ENCODE data around the gene LDLRAD2. TPM values are rescaled to one million over a fixed set of nuclear protein-coding genes. Genes with fewer than 3 reads are reported as not detected.

The LDLRAD2 gene
- total RNA-seq, 1 donor from 2014 or later: 0.07 TPM

DNA sequence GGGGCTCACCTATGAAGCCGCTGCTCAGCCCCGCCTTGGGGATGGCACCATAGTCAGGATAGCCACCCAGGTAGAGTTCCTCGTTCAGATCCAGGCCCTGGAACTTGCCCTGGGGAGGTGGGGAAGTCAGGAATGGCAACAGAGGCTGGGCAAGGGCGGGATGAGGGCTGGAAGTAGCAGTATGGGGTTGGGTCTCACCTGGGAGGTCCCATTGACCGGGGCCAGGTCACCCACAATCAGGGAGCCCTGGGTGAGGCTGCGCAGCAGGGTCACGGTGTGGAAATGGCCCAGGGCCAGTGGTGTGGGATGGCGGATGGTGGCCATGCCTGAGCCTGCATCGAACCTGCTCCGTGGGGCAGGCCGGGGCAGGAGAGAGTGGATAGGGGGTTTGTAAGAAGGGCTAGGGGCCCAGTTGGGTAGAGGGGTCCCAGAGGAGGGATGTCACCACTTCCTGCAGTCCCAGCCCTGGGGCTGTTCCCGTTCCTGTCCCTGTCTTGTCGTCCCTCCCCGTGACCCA is 19.4 kb downstream of the LDLRAD2 start:
- TF ChIP-seq, protein P1, sequence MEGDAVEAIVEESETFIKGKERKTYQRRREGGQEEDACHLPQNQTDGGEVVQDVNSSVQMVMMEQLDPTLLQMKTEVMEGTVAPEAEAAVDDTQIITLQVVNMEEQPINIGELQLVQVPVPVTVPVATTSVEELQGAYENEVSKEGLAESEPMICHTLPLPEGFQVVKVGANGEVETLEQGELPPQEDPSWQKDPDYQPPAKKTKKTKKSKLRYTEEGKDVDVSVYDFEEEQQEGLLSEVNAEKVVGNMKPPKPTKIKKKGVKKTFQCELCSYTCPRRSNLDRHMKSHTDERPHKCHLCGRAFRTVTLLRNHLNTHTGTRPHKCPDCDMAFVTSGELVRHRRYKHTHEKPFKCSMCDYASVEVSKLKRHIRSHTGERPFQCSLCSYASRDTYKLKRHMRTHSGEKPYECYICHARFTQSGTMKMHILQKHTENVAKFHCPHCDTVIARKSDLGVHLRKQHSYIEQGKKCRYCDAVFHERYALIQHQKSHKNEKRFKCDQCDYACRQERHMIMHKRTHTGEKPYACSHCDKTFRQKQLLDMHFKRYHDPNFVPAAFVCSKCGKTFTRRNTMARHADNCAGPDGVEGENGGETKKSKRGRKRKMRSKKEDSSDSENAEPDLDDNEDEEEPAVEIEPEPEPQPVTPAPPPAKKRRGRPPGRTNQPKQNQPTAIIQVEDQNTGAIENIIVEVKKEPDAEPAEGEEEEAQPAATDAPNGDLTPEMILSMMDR (IDR thresholded peaks at IDR 0.05): no peak
- H3K9me3 Mint-ChIP-seq (ENCODE audit: low read depth): no peaks in the 10 kb centered on the region
- no peak overlapping the region for H3K27ac Mint-ChIP-seq (ENCODE audit: unreplicated experiment)
- DNase-seq (ENCODE audit: low spot score): no peak
- no peaks in the 10 kb centered on the region for H3K27me3 Mint-ChIP-seq (ENCODE audit: low read depth)
- peaks cover 46% of the 10 kb centered on the region for H3K36me3 Mint-ChIP-seq (ENCODE audit: low read depth)
- H3K4me3 Mint-ChIP-seq (ENCODE audit: unreplicated experiment): no peak overlapping the region
- no peaks in the 10 kb centered on the region for H3K4me1 Mint-ChIP-seq (ENCODE audit: low read depth)

DNA sequence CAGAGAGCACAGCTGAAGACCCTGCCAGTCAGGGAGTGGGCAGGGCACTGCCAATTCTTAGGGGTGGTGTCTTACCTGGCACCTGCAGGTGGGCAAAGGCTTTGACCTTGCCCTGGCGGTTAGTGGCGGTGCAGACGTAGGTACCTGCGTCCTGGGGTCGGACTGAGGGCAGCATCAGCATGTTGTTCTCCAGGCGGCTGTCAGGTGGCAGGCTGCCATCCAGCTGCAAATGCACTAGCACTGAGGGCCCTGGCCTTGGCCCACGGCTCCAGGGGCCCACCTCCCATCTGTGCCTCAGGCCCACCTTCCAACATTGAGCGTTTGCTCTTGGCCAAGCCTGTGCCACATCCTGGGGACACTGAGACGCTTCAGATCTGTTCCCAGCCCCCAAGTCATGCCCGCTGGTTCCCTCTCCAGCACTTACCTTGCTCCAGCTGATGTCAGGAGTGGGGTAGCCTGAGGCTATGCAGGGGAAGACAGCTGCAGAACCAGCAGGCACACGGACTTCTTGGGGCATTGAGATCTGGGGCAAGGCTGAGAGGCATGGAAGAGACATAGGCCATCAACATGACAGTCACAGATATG is 21.4 kb downstream of the LDLRAD2 start:
- Mint-ChIP-seq H3K27ac (ENCODE audit: unreplicated experiment) (no peak overlapping the region), H3K4me3 (ENCODE audit: unreplicated experiment) (no peak overlapping the region), H3K27me3 (ENCODE audit: low read depth) (no peaks in the 10 kb centered on the region), H3K4me1 (ENCODE audit: low read depth) (no peaks in the 10 kb centered on the region), H3K9me3 (ENCODE audit: low read depth) (no peaks in the 10 kb centered on the region), H3K36me3 (ENCODE audit: low read depth) (peaks cover 43% of the 10 kb centered on the region)
- TF ChIP-seq, protein P1 (IDR thresholded peaks at IDR 0.05): no peak
- DNase-seq (ENCODE audit: low spot score): no peak

GRCh38 chr1:21834094-21834493 is 22.0 kb downstream of the LDLRAD2 start:
- no peak for DNase-seq (ENCODE audit: low spot score)
- H3K36me3 Mint-ChIP-seq (ENCODE audit: low read depth): peaks cover 46% of the 10 kb centered on the region
- H3K4me1 Mint-ChIP-seq (ENCODE audit: low read depth): no peaks in the 10 kb centered on the region
- no peak overlapping the region for H3K4me3 Mint-ChIP-seq (ENCODE audit: unreplicated experiment)
- H3K27me3 Mint-ChIP-seq (ENCODE audit: low read depth): no peaks in the 10 kb centered on the region
- H3K9me3 Mint-ChIP-seq (ENCODE audit: low read depth): no peaks in the 10 kb centered on the region
- TF ChIP-seq, protein P1 (IDR thresholded peaks at IDR 0.05): peak; percentile 32
- no peak overlapping the region for H3K27ac Mint-ChIP-seq (ENCODE audit: unreplicated experiment)

DNA sequence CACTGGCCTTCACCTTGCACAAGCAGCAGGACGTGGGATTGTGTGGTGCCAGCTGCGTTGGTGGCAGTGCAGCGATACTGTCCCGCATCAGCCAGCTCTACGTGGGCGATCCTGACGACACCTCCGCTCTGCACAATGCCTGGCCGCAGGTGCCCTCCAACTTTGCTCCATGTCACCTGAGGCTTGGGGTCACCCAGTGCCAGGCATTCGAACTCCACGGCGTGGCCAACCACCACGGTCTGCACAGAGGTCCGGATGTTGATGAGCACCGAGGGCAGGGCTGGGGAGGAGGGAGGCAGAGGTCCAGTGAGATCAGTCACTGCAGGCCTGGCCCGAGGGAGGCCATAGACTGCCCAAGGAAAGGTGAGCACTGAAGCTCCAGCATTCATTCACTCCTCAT is 22.6 kb downstream of the LDLRAD2 start:
- H3K27ac Mint-ChIP-seq (ENCODE audit: unreplicated experiment): no peak overlapping the region

DNA sequence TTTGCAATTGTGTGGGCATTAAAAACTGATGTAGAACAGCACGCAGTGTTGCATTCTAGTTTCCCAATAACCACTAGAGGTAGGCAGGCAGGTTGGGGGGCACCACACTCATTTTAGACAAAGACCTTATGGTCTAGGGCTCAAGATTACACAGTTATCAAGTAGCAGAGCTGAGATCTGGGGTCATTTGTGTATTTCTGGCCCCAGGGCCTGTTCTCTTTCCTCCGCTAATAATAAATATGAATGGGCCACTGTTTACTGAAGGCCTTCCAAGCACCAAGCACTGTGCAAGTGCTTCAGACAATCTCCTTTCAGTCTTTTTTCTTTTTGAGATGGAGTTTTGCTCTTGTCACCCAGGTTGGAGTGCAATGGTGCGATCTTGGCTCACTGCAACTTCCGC is 23.9 kb downstream of the LDLRAD2 start:
- TF ChIP-seq, protein P1 (IDR thresholded peaks at IDR 0.05): no peak
- H3K27ac Mint-ChIP-seq (ENCODE audit: unreplicated experiment): no peak overlapping the region
- no peak for DNase-seq (ENCODE audit: low spot score)
- no peaks in the 10 kb centered on the region for H3K4me1 Mint-ChIP-seq (ENCODE audit: low read depth)
- no peaks in the 10 kb centered on the region for H3K9me3 Mint-ChIP-seq (ENCODE audit: low read depth)
- no peaks in the 10 kb centered on the region for H3K27me3 Mint-ChIP-seq (ENCODE audit: low read depth)
- H3K4me3 Mint-ChIP-seq (ENCODE audit: unreplicated experiment): no peak overlapping the region
- peaks cover 50% of the 10 kb centered on the region for H3K36me3 Mint-ChIP-seq (ENCODE audit: low read depth)

More for the DNA sequence above, 22.6 kb downstream of the LDLRAD2 start:
- no peak overlapping the region for H3K4me3 Mint-ChIP-seq (ENCODE audit: unreplicated experiment)
- H3K27me3 Mint-ChIP-seq (ENCODE audit: low read depth): no peaks in the 10 kb centered on the region
- DNase-seq (ENCODE audit: low spot score): no peak
- peaks cover 48% of the 10 kb centered on the region for H3K36me3 Mint-ChIP-seq (ENCODE audit: low read depth)
- H3K4me1 Mint-ChIP-seq (ENCODE audit: low read depth): no peaks in the 10 kb centered on the region
- no peaks in the 10 kb centered on the region for H3K9me3 Mint-ChIP-seq (ENCODE audit: low read depth)
- TF ChIP-seq, protein P1 (IDR thresholded peaks at IDR 0.05): no peak
